NCI-H446 treated with DMSO at 0.1 percent for 48 hours (cell line): ENCODE data around the gene NCKAP5.

Experiments used
- DNase-seq: peaks from one replicate; lab custom pipeline; 2025; lab: John Stamatoyannopoulos, UW

NCKAP5 gene

GRCh38 chr2:132797556-132797955 lies 770.7 kb downstream of the NCKAP5 start:
- DNase-seq: no peak

GRCh38 chr2:132797071-132797470 lies 771.2 kb downstream of the NCKAP5 start:
- no peak for DNase-seq

- DNase-seq: no peak
Observed at GRCh38 chr2:132795220-132795619, 773.0 kb downstream of the NCKAP5 start.

- no peak for DNase-seq
Observed at GRCh38 chr2:132793532-132793931, 774.7 kb downstream of the NCKAP5 start.

- DNase-seq: no peak
Observed at GRCh38 chr2:132790207-132790785, 778.0 kb downstream of the NCKAP5 start.

- DNase-seq: no peak
Observed at GRCh38 chr2:132789066-132789465, 779.2 kb downstream of the NCKAP5 start.

GRCh38 chr2:132788310-132788838 lies 779.9 kb downstream of the NCKAP5 start:
- DNase-seq: no peak

- no peak for DNase-seq
Observed at GRCh38 chr2:132783883-132784282, 784.4 kb downstream of the NCKAP5 start.

GRCh38 chr2:132782176-132782783 lies 786.0 kb downstream of the NCKAP5 start:
- DNase-seq: no peak

GRCh38 chr2:132780651-132781050 lies 787.6 kb downstream of the NCKAP5 start:
- DNase-seq: no peak

GRCh38 chr2:132779206-132779721 lies 789.0 kb downstream of the NCKAP5 start:
- DNase-seq: no peak

GRCh38 chr2:132776287-132776686 lies 792.0 kb downstream of the NCKAP5 start:
- no peak for DNase-seq

GRCh38 chr2:132774189-132774588 lies 794.1 kb downstream of the NCKAP5 start:
- no peak for DNase-seq

- no peak for DNase-seq
Observed at GRCh38 chr2:132773331-132773730, 794.9 kb downstream of the NCKAP5 start.

GRCh38 chr2:132772340-132772739 lies 795.9 kb downstream of the NCKAP5 start:
- DNase-seq: no peak

- DNase-seq: no peak
Observed at GRCh38 chr2:132766573-132766972, 801.7 kb downstream of the NCKAP5 start.

- DNase-seq: no peak
Observed at GRCh38 chr2:132761437-132761836, 806.8 kb downstream of the NCKAP5 start.

GRCh38 chr2:132760971-132761370 lies 807.3 kb downstream of the NCKAP5 start:
- no peak for DNase-seq

- no peak for DNase-seq
Observed at GRCh38 chr2:132760405-132760804, 807.9 kb downstream of the NCKAP5 start.

GRCh38 chr2:132758995-132759394 lies 809.3 kb downstream of the NCKAP5 start:
- DNase-seq: no peak

- DNase-seq: no peak
Observed at GRCh38 chr2:132757676-132758075, 810.6 kb downstream of the NCKAP5 start.

- DNase-seq: no peak
Observed at GRCh38 chr2:132757002-132757589, 811.2 kb downstream of the NCKAP5 start.

- DNase-seq: no peak
Observed at GRCh38 chr2:132754867-132755472, 813.3 kb downstream of the NCKAP5 start.
